NCI-H146 (cell line): ENCODE data around the gene KAZN.
A peak's percentile ranks its signal among the peaks of the same experiment; 100 is the strongest.
"Not testable (repeated sequence)": the region's sequence is repeated elsewhere in the genome, so short reads cannot be mapped to it uniquely, and the experiment has no call there.

Experiments used
- DNase-seq: peaks from one replicate; lab custom pipeline; 2025; lab: John Stamatoyannopoulos, UW

Gene KAZN

GRCh38 chr1:14598498-14599182 lies at the start of gene KAZN:
Gene KAZN, plus strand, starts transcription at chr1:14598685.
- peak; percentile 79 for DNase-seq

- peak; percentile 38 for DNase-seq
Observed at GRCh38 chr1:14549897-14550620, 48.4 kb upstream of the KAZN start.

GRCh38 chr1:14551386-14551785 lies 47.1 kb upstream of the KAZN start:
- DNase-seq, result no peak

- DNase-seq, result peak; percentile 23
Observed at GRCh38 chr1:14552246-14552965, 46.1 kb upstream of the KAZN start.

GRCh38 chr1:14553711-14554110 lies 44.8 kb upstream of the KAZN start:
- DNase-seq, result no peak

GRCh38 chr1:14555091-14555490 lies 43.4 kb upstream of the KAZN start:
- DNase-seq, result no peak

GRCh38 chr1:14561014-14561693 lies 37.3 kb upstream of the KAZN start:
- no peak for DNase-seq

GRCh38 chr1:14565090-14565489 lies 33.4 kb upstream of the KAZN start:
- no peak for DNase-seq

- DNase-seq, result peak; percentile 10
Observed at GRCh38 chr1:14567056-14567455, 31.4 kb upstream of the KAZN start.

- DNase-seq, result no peak
Observed at GRCh38 chr1:14567903-14568302, 30.6 kb upstream of the KAZN start.

- no peak for DNase-seq
Observed at GRCh38 chr1:14568716-14569355, 29.6 kb upstream of the KAZN start.

- no peak for DNase-seq
Observed at GRCh38 chr1:14570514-14570913, 28.0 kb upstream of the KAZN start.

- peak; percentile 10 for DNase-seq
Observed at GRCh38 chr1:14571810-14572767, 26.4 kb upstream of the KAZN start.

- no peak for DNase-seq
Observed at GRCh38 chr1:14572861-14573260, 25.6 kb upstream of the KAZN start.

- DNase-seq, result no peak
Observed at GRCh38 chr1:14576155-14576554, 22.3 kb upstream of the KAZN start.

GRCh38 chr1:14577261-14577660 lies 21.2 kb upstream of the KAZN start:
- DNase-seq, result no peak

- DNase-seq, result no peak
Observed at GRCh38 chr1:14578156-14578555, 20.3 kb upstream of the KAZN start.

- DNase-seq, result not testable (repeated sequence)
Observed at GRCh38 chr1:14580295-14580694, 18.2 kb upstream of the KAZN start.

GRCh38 chr1:14580986-14581385 lies 17.5 kb upstream of the KAZN start:
- no peak for DNase-seq

- no peak for DNase-seq
Observed at GRCh38 chr1:14583788-14584187, 14.7 kb upstream of the KAZN start.

- no peak for DNase-seq
Observed at GRCh38 chr1:14585728-14586127, 12.8 kb upstream of the KAZN start.
